SU-DHL-6 (cell line): Measurements from ENCODE around the gene PRKCE.

ENCODE experiments used
- EZH2phosphoT487 ChIP-seq: fragments of 200-600 bp; sonication (generic), shearing (Covaris generic); conservative IDR thresholded peaks from 2 replicates; pipeline ENCODE4 v1.6.1; 2018; ENCODE audit warnings: mild to moderate bottlenecking, antibody characterized with exemption, low read length, moderate library complexity, mixed read lengths
- TF ChIP-seq, protein P1 (sequence below): fragments of 200-600 bp; sonication (generic); IDR thresholded peaks from one replicate; pipeline ENCODE4 v1.5.1; 2017; ENCODE audit warnings: antibody characterized with exemption, mild to moderate bottlenecking, low read length, moderate library complexity; ENCODE audit not compliant: insufficient read depth, poor library complexity, severe bottlenecking

DNA sequence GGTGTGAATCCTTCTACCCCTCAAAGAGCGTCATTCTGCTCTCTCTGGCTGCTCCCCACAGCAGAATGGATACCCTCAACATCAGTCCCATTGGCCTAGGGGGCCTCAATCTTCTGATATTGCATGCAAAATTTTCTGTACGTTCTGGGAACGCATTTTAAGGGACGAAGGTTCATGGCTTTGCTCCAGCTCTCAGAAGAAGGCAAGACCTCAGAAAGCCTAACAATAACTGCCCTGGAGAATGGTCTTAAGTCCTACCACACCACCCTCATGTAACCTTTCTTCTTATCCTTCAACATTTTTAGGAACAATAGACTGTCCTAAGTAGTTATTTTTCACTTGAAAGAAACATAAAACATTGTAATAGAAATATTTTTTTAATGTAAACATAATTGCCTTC, 212.6 kb downstream of the PRKCE start:
- TF ChIP-seq EZH2phosphoT487, result no peak
- TF ChIP-seq, protein P1, sequence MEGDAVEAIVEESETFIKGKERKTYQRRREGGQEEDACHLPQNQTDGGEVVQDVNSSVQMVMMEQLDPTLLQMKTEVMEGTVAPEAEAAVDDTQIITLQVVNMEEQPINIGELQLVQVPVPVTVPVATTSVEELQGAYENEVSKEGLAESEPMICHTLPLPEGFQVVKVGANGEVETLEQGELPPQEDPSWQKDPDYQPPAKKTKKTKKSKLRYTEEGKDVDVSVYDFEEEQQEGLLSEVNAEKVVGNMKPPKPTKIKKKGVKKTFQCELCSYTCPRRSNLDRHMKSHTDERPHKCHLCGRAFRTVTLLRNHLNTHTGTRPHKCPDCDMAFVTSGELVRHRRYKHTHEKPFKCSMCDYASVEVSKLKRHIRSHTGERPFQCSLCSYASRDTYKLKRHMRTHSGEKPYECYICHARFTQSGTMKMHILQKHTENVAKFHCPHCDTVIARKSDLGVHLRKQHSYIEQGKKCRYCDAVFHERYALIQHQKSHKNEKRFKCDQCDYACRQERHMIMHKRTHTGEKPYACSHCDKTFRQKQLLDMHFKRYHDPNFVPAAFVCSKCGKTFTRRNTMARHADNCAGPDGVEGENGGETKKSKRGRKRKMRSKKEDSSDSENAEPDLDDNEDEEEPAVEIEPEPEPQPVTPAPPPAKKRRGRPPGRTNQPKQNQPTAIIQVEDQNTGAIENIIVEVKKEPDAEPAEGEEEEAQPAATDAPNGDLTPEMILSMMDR, result no peak
